AML-193 (cell line): ENCODE results near the gene GRIPAP1.

Experiments used
- DNase-seq, 2 experiments: peaks; one replicate each; lab custom pipeline; 2025; lab: John Stamatoyannopoulos, UW

Gene GRIPAP1

GRCh38 chrX:48960291-48960690 lies 41.8 kb downstream of the GRIPAP1 start:
- DNase-seq = no peak

DNA sequence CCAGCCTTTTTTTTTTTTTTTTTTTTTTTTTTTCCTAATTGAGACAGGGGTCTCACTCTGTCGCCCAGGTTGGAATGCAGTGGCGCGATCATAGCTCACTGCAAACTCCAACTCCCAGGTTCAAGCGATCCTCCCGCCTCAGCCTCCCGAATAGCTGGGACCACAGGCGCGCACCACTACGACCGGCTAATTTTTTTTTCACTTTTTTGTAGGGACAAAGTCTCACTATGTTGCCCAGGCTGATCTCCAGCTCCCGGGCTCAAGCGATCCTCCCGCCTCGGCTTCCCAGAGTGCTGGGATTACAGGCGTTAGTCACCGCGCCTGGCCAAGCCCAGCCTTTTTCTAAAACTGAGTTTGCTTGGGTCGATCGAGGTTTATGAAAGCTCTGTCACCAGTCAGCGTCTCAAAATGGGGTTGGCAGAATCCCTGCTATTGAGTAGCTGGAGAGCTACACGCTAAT lies 43.4 kb downstream of the GRIPAP1 start:
- no peak for DNase-seq

DNA sequence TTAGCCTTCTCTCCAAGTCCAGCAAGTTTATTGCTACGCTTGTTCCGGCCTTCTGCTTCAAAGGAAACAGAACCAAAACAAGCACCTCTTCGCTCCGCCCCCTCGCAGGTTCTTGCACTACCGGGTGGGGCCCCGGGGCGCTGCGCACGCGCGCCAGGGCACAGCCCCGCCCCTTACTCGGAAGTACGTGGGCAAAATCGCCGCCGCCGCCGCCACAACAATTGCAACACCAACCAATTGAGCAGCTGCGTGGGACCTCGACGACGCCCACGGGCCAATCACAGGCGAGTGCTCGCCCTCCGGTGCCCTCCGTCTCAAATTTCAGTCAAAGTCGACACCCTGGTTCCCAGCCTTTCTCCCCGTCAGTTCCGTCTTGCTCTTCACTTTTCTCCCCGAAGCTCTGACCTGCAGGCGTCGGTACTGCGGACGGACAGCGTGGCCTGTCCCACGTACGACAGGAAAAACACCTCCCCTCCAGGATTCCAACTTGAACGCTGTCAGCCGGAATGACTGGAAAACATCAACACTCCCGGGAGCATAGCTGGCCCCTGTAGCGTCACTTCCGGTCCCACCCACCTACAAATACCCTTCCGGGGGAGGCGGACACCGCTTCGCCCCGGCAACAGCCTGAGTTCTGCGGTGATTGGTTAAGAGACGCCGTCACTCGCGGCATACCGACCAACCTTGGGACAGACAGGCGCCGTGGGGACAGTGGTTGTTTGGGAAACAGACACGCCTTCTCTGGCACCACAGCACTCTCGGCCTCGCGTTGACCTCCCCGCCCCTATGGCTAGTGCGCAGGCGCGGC lies 44.0 kb downstream of the GRIPAP1 start:
- DNase-seq = peak; percentile 87 to 89

GRCh38 chrX:48957477-48957826 lies 44.6 kb downstream of the GRIPAP1 start, which contains the start of gene OTUD5:
Gene OTUD5, minus strand, starts transcription at chrX:48957607. Its CDS starts 37 bp downstream, at chrX:48957570.
- no peak for DNase-seq

DNA sequence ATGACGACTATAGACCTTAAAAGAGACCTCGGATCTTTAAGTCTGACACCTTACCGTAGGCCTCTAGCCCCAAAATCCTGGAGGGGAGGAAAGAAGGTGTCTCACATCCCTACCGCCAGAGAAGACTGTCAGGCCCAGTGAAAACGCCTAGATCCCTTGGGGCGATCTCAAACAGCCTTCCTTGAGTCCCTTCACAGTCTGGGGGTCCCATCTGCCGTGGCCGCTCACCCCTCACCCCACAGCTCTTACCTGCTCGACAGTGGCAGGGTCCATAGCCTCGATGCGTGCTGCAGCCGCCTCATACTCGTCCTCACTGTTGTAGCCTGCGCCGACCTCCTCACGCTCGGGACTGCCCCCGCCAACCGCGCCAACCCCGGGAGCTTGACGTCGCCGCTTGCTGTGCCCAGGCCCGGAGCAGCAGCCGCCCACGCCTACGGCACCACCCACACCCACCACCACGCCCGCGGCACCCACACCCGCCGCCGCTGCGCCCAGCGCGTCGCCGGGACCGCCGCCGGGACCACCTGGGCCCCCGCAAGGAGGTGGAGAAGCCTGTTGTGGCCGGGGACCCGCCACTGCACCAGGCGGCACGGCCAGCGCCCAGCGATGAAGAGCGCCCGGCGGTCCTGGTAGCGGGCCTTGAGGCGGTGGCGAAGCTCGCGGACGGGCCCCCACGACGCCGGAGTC lies 45.2 kb downstream of the GRIPAP1 start:
- no peak for DNase-seq

DNA sequence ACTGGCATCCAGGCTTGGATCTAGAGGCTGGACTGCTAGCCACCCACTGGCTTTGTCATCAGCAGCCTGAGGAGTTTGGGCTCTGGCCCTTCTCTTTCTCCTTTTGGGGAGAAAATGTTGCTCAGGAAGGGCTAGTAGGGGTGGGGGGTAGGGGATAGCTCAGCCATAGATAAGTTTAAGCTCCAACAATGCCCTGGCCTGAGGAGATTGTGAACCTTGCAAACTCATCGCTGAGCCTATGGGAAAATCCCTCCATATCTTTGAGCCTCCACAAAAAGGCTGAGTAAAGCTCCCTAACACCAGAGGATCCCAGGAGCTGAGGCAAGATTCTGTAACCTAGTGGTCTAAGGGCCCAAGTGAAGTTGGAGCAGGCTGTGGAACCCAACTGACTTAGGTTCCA lies 53.5 kb downstream of the GRIPAP1 start:
- no peak for DNase-seq

DNA sequence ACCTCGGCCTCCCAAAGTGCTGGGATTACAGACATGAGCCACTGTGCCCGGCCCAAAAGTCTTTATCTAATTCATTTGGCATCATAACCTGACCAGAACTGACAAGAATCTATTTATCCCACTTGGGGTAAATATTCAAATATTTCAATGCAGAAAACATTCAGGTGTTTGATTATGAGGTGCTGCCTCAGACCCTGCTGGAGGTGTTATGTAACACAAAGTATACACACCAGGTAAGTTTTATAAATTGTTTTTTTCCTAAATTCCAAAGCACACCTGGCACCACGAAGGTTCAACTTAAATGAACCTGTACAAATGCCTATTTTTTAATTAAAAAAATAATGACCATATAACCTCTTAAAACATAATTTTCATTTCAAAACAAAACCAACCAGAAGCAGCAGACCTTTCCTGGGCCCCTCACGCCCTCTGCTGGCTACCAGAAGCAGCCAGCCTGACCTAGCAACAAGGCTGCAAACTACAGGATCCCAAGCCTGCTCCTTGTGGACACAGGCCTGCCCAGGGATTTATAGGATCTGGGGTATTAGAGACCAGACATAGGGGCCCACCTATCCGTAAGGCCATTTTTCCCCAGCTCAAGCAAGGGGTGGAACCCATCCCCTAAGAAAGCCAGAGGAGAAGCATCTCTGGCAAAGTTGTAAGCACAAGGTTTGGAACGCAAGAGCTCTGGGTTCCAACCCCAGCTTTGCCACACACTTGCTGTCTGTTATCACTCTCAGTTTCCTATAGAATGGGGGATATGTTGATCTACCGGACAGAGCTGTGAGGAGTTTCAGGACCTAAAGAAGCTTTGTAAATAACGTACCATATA lies 56.3 kb downstream of the GRIPAP1 start:
- DNase-seq = peak; percentile 24 to 32

GRCh38 chrX:48942895-48943294 lies 59.2 kb downstream of the GRIPAP1 start:
- no peak for DNase-seq

DNA sequence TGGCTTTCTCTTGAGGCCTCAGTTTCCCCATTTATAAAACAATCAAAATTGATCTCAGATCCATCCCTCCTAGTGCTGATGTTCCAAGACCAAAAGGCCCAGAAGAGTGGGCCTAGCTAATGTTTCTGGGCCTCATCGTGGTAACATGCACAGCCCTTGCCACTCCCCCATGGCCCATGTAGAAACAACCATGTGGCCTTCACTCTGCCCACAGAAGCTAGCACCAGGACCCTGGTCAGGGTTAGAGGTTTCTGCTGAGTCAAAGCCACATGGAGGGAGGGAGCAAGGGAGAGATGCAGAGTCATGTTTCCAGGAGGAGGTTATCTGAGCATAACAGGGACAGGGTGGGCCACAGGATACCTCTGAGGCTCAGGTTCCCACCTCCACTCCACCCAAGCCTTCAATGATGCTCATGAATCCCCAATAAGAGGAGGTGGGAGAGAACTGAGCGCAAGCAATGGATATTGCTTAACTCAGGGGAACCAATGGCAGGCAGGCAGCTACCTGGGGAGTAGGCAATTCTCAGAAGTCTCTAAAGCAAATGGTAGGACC lies 61.6 kb downstream of the GRIPAP1 start:
- no peak for DNase-seq

- DNase-seq = no peak
These were observed 62.4 kb downstream of the GRIPAP1 start for GRCh38 chrX:48939524-48940228.

- no peak for DNase-seq
These were observed 63.2 kb downstream of the GRIPAP1 start for GRCh38 chrX:48938721-48939425.

GRCh38 chrX:48937054-48937907 lies 64.8 kb downstream of the GRIPAP1 start:
- DNase-seq = peak; percentile 78 to 83

- no peak for DNase-seq
These were observed 65.5 kb downstream of the GRIPAP1 start for GRCh38 chrX:48936429-48937053.

DNA sequence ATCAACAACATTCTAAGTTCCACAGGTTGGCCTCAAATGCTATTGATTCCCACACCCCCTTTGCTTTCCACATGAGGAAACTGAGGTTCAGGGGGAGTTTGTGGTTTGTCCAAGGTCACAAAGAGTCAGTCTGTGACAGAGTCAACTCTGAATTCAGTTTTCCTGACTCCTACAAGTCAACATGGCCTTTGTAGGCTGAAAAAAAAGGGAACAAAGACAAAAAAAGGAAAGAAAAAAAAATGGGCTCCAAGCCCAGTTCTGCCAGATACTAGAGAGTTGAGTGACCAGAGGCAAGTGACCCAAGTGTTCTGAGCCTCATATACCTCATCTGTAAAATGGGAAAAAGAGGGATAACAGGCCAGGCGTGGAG lies 66.8 kb downstream of the GRIPAP1 start:
- DNase-seq = no peak

DNA sequence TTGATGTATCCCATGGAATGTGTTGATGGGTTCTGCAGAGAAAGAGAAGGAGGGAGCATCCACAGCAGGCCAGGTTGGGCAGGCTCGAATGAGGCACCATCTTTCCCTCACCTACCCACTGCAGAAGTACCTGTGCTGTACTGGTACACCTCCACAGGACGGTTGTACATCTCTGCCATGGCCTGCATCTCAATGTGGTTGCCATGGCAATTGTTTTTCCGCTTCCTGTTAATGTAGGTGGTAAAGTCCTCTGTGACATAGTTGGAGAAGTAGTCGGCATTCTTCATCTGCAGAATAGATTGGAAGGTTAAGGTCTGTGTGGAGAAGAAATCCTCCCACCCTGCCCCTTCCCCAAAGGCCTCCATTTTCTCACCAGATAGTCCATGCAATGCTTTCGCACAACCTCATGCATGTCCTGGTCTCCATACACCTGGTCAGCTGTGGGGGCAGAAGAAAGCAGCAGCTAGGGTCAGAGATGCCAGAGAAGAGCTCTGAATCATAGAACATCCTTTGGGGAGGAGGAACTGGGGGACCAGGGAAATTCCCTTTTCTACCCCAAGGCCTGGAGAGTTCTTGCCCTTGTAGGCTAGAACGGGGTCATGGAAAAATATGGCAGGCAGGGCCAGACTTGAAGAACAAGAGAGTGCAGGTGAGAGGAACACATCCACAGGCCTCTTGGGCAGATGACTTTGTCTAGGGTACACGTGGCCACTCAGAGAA lies 67.3 kb downstream of the GRIPAP1 start:
- no peak for DNase-seq

- no peak for DNase-seq
These were observed 68.3 kb downstream of the GRIPAP1 start for GRCh38 chrX:48933757-48934156.

DNA sequence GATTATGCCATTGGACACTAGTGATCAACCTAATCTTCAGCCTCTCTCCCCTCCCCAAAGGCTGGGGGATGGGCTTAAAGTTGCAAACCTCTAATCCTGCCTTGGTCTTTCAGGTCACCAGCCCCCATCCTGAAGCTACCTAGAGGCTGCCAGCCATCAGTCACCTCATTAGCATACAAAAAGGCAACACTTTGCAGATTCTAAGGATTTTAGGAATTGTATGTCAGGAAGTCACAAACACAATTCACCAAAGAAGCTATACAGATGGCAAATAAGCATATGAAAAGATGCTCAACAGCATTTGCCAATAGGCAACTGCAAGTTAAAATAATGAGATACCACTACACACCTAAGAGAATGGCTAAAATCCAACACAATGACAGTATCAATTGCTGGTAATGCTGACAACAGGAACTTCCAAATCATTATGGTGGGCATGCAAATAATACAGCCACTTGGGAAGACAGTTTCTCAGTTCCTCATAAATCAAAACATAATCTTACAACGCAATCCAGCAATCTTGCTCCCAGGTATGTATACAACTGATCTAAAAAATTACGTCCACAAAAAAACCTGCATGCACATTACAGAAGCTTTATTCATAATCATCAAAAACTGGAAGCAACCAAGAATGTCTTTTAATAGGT lies 74.2 kb downstream of the GRIPAP1 start:
- DNase-seq = no peak

DNA sequence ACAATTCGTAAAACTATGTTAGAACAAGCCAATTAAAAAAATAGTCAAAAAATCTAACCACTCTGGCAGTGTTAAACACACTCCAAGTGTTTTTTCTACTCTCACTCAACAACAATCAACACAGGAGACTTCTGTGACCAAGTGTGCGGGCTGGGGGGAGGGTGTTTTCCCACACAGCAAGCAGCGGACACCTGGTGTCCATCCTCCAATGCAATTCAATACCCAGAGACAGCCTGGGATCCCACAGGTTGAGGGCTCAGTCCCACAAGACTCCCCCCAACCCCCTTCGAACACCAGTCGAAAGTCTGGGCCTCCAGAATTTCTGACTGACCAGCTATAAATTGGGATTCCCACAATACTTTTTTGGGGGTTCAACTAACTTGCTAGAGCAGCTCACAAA lies 74.9 kb downstream of the GRIPAP1 start:
- DNase-seq = no peak
